PC-3 (cell line): ENCODE data around the gene FOXL1. TPM values are rescaled to one million over a fixed set of nuclear protein-coding genes. Genes with fewer than 3 reads are reported as not detected.

Experiments used
- total RNA-seq: library from RNA; depleted of rRNA; stranded (reverse); fragments of >200 nt; gene quantifications from 2 replicates; pipeline ENCODE4 v1.2.3, GENCODE V29; 2014; rRNA removed

Gene FOXL1
- total RNA-seq, 1 experiment from 2014 or later: 8.1 TPM

Other genes with a start within 250 kb of the FOXL1 start
- not detected in 2 replicates for gene FOXF1, start 68.0 kb upstream of the FOXL1 start, total RNA-seq
- 11.9 and 17.1 TPM in 2 replicates for gene MTHFSD, start 23.3 kb upstream of the FOXL1 start, total RNA-seq
- not detected in 2 replicates for gene FOXC2, start 11.7 kb upstream of the FOXL1 start, total RNA-seq